ENCODE results near the gene PRR7. TPM values are rescaled to one million over a fixed set of nuclear protein-coding genes. Genes with fewer than 3 reads are reported as not detected.
A peak's percentile ranks its signal among the peaks of the same experiment; 100 is the strongest.

PRR7 gene
- polyA plus RNA-seq, 1 of the 3 experiments (the other 2 are of a cell fraction), result 17.1 TPM

- H3K36me3 ChIP-seq (replicated peaks in 1 of 2; ENCODE audit: control insufficient read depth in 1 of 2, insufficient read depth in 2 of 2, low read length in 1 of 2), result peaks cover 7 to 45% of the 10 kb centered on the region in 2 experiments
- peaks cover 5% of the 10 kb centered on the region for H3F3A ChIP-seq (replicated peaks; ENCODE audit: insufficient read depth)
- WGBS (ENCODE audit: low lambda C conversion rate), result 85% methylated on average over 7 of the region's 7 CpGs
- TF ChIP-seq RXRA (IDR thresholded peaks at IDR 0.05; ENCODE audit: borderline replicate concordance, low read depth) (no peak), RFX5 (IDR thresholded peaks at IDR 0.05; ENCODE audit: low read length) (no peak), GATA2 (CRISPR knock-in tag; IDR thresholded peaks at IDR 0.05) (no peak), YY1 (IDR thresholded peaks at IDR 0.05; ENCODE audit: low read depth) (no peak), FOSL2 (IDR thresholded peaks at IDR 0.05; ENCODE audit: borderline replicate concordance, low read depth) (no peak)
- 0 out of 2 replicates have a peak, but pooled peaks cover 13% of the 10 kb centered on the region for H4K20me1 ChIP-seq (ENCODE audit: insufficient read depth)
- no peak overlapping the region for H2AFZ ChIP-seq (ENCODE audit: low read depth)
- H3K4me1 ChIP-seq (ENCODE audit: control insufficient read depth in 1 of 2, insufficient read depth in 2 of 2, low read depth in 1 of 2, low read length in 1 of 2), result peaks cover 0 to 26% of the 10 kb centered on the region in 2 experiments; a peak in 1 of 4 replicates
- DNase-seq, result no peak
- ChIA-PET CTCF (interaction anchor here (1.4 to 10.8 kb wide), 4 partner anchors 11 to 26 kb away, joined by 4 to 120 read pairs (median 30); no protein-coding TSS in a partner anchor), POLR2A (interaction anchor here (1.5 kb wide), 1 partner anchor 15 kb away, joined by 3 read pairs; no protein-coding TSS in a partner anchor)
- no peaks in the 10 kb centered on the region for H3K9me2 ChIP-seq
- H3K4me3 ChIP-seq (ENCODE audit: low read depth in 2 of 2, low read length in 1 of 2), result no peak overlapping the region
- H3K79me2 ChIP-seq (ENCODE audit: insufficient read depth), result peaks cover 30% of the 10 kb centered on the region
- no peaks in the 10 kb centered on the region for H3K9me3 ChIP-seq
- H3K9ac ChIP-seq, result no peak overlapping the region
- no peaks in the 10 kb centered on the region for H3K27me3 ChIP-seq (ENCODE audit: insufficient read depth)
- H3K27ac ChIP-seq (ENCODE audit: low read depth in 2 of 2, low read length in 1 of 2), result no peak overlapping the region
- H3K4me2 ChIP-seq, result no peak overlapping the region
Measured at GRCh38 chr5:177430972-177431316, 15.7 kb upstream of the PRR7 start.

GRCh38 chr5:177431317-177432142 is 15.1 kb upstream of the PRR7 start:
- 97% methylated on average over 9 of the region's 29 CpGs for whole genome bisulfite sequencing (ENCODE audit: low lambda C conversion rate)
- no peak overlapping the region for H3K9ac ChIP-seq
- H3K9me3 ChIP-seq, result no peaks in the 10 kb centered on the region
- peaks cover 0 to 26% of the 10 kb centered on the region in 2 experiments; a peak in 1 of 4 replicates for H3K4me1 ChIP-seq (ENCODE audit: control insufficient read depth in 1 of 2, insufficient read depth in 2 of 2, low read depth in 1 of 2, low read length in 1 of 2)
- no peaks in the 10 kb centered on the region for H3K9me2 ChIP-seq
- H3K27me3 ChIP-seq (ENCODE audit: insufficient read depth), result no peaks in the 10 kb centered on the region
- TF ChIP-seq FOXM1 (IDR thresholded peaks at IDR 0.05; ENCODE audit: low read depth), result no peak
- 0 out of 2 replicates have a peak, but pooled peaks have one; percentile 2 for TF ChIP-seq PBX3 (IDR thresholded peaks at IDR 0.05)
- TF ChIP-seq POLR2AphosphoS5 (IDR thresholded peaks at IDR 0.05; ENCODE audit: low read depth, low read length), result no peak
- no peak for TF ChIP-seq FOSL2 (IDR thresholded peaks at IDR 0.05; ENCODE audit: borderline replicate concordance, low read depth)
- no peak overlapping the region for H3K4me3 ChIP-seq (ENCODE audit: low read depth in 2 of 2, low read length in 1 of 2)
- H3K27ac ChIP-seq (ENCODE audit: low read depth in 2 of 2, low read length in 1 of 2), result no peak overlapping the region; a peak in 1 of 4 replicates
- H4K20me1 ChIP-seq (ENCODE audit: insufficient read depth), result 0 out of 2 replicates have a peak, but pooled peaks cover 13% of the 10 kb centered on the region
- POLR2A ChIA-PET, result interaction anchor here (1.5 kb wide), 1 partner anchor 14 kb away, joined by 3 read pairs; no protein-coding TSS in a partner anchor
- H3K79me2 ChIP-seq (ENCODE audit: insufficient read depth), result peaks cover 30% of the 10 kb centered on the region
- peaks cover 7 to 50% of the 10 kb centered on the region in 2 experiments for H3K36me3 ChIP-seq (replicated peaks in 1 of 2; ENCODE audit: control insufficient read depth in 1 of 2, insufficient read depth in 2 of 2, low read length in 1 of 2)
- DNase-seq, result no peak
- peaks cover 5% of the 10 kb centered on the region for H3F3A ChIP-seq (replicated peaks; ENCODE audit: insufficient read depth)
- CTCF ChIA-PET, result interaction anchor here (0.9 to 10.8 kb wide), 11 partner anchors 9 to 69 kb away, joined by 3 to 120 read pairs (median 4); no protein-coding TSS in a partner anchor
- no peak overlapping the region for H2AFZ ChIP-seq (ENCODE audit: low read depth)
- H3K4me2 ChIP-seq, result no peak overlapping the region

Data from SK-N-SH (cell line).